ENCODE data around the gene CDCP2. TPM values are rescaled to one million over a fixed set of nuclear protein-coding genes. Genes with fewer than 3 reads are reported as not detected.

CDCP2 gene
- total RNA-seq, 2 donors from 2014 or later, result 0.10 TPM; not detected in 1

GRCh38 chr1:54120018-54120697, 32.6 kb downstream of the CDCP2 start:
- Histone ChIP-seq H3K36me3 (no peaks in the 10 kb centered on the region), H3K27ac (no peak overlapping the region), H3K27me3 (no peaks in the 10 kb centered on the region), H3K9ac (ENCODE audit: low read depth in 2 of 2, low read length in 2 of 2) (no peak overlapping the region), H3K4me3 (no peak overlapping the region), H3K4me1 (peaks cover 4% of the 10 kb centered on the region), H3K9me3 (no peaks in the 10 kb centered on the region)
- TF ChIP-seq CTCF (IDR thresholded peaks at IDR 0.05), result no peak
- DNase-seq, result no peak
- intact Hi-C loops (cut with DNase I), result loop anchor here (5.0 kb wide), 2 partner anchors 282 to 367 kb away; no protein-coding TSS in a partner anchor

- Histone ChIP-seq H3K9ac (ENCODE audit: low read depth in 2 of 2, low read length in 2 of 2) (no peak overlapping the region), H3K27ac (no peak overlapping the region), H3K27me3 (no peaks in the 10 kb centered on the region), H3K4me3 (no peak overlapping the region), H3K9me3 (no peaks in the 10 kb centered on the region), H3K4me1 (peaks cover 4% of the 10 kb centered on the region), H3K36me3 (no peaks in the 10 kb centered on the region)
- DNase-seq, result no peak
- no peak for TF ChIP-seq CTCF (IDR thresholded peaks at IDR 0.05)
- intact Hi-C loops (cut with DNase I), result no loop called here
Measured at GRCh38 chr1:54118704-54119103, 34.1 kb downstream of the CDCP2 start.

- no peak for DNase-seq
- Histone ChIP-seq H3K4me3 (no peak overlapping the region), H3K27me3 (no peaks in the 10 kb centered on the region), H3K27ac (no peak overlapping the region), H3K4me1 (peaks cover 4% of the 10 kb centered on the region), H3K9me3 (no peaks in the 10 kb centered on the region), H3K36me3 (no peaks in the 10 kb centered on the region), H3K9ac (ENCODE audit: low read depth in 2 of 2, low read length in 2 of 2) (no peak overlapping the region)
- intact Hi-C loops (cut with DNase I), result no loop called here
- TF ChIP-seq CTCF (IDR thresholded peaks at IDR 0.05), result no peak
Measured at GRCh38 chr1:54117815-54118563, 34.8 kb downstream of the CDCP2 start.

GRCh38 chr1:54115520-54115919, 37.3 kb downstream of the CDCP2 start:
- Histone ChIP-seq H3K4me3 (no peak overlapping the region), H3K9me3 (no peaks in the 10 kb centered on the region), H3K36me3 (no peaks in the 10 kb centered on the region), H3K27me3 (no peaks in the 10 kb centered on the region), H3K9ac (ENCODE audit: low read depth in 2 of 2, low read length in 2 of 2) (no peak overlapping the region), H3K27ac (no peak overlapping the region), H3K4me1 (no peaks in the 10 kb centered on the region)
- intact Hi-C loops (cut with DNase I), result no loop called here
- DNase-seq, result no peak
- no peak for TF ChIP-seq CTCF (IDR thresholded peaks at IDR 0.05)

- intact Hi-C loops (cut with DNase I), result no loop called here
- Histone ChIP-seq H3K4me1 (no peaks in the 10 kb centered on the region), H3K9me3 (no peaks in the 10 kb centered on the region), H3K27me3 (no peaks in the 10 kb centered on the region), H3K27ac (no peak overlapping the region), H3K4me3 (no peak overlapping the region), H3K9ac (ENCODE audit: low read depth in 2 of 2, low read length in 2 of 2) (no peak overlapping the region), H3K36me3 (no peaks in the 10 kb centered on the region)
- no peak for DNase-seq
- no peak for TF ChIP-seq CTCF (IDR thresholded peaks at IDR 0.05)
Measured at GRCh38 chr1:54114955-54115354, 37.8 kb downstream of the CDCP2 start.
